ENCODE data around the gene RNF223. TPM values are rescaled to one million over a fixed set of nuclear protein-coding genes. Genes with fewer than 3 reads are reported as not detected.

RNF223 gene
- total RNA-seq, 6 donors from 2014 or later: 1.0 to 2.4 (median 1.8) TPM

DNA sequence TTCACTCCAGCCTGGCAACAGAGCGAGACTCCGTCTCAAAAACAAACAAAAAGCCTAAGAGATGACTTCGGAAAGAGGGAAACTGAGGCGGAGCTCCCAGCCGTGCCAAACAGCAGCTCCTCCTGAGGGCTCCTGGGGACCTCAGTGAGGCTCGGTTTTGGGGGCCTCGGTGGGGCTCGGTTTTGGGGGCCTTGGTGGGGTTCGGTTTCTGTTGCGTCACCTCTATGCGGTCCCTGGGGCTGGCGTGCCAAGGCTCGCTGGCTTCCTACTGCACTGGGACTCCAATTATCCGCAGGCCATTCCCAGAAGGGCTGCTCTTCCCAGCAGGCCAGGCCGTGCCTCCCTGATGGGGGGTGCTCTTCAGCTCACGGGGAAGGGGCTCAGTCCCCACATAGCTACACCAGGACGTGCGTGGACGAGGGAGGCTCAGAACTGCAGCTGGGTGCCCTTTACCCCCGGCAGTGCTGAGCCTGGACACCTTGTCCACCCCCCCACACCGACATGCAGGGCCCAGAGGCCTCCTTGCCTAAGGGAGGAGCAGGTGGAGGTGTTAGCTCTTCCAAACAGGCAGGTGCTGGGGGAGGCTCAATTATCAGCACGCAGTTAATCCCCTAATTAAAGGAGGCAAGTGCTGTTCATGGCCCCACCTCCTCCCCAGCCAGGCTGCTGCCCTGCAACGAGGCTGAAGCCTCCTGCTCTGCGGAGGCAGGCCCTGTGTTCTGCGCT, 46.9 kb upstream of the RNF223 start:
- ATAC-seq (ENCODE audit: low FRiP score in 2 of 2): no peak
- Histone ChIP-seq H3K27me3 (no peaks in the 10 kb centered on the region), H3K9me3 (no peaks in the 10 kb centered on the region), H3K4me3 (no peak overlapping the region), H3K36me3 (no peaks in the 10 kb centered on the region), H3K27ac (no peak overlapping the region), H3K4me1 (peaks cover 11 to 40% (median 24%) of the 10 kb centered on the region in 4 donors)
- 77 to 79% methylated on average over 22 to 25 of the region's 25 CpGs for WGBS, 2 donors
- DNase-seq: peak in 1 of 2 donors; percentile 61
- TF ChIP-seq, protein P1, sequence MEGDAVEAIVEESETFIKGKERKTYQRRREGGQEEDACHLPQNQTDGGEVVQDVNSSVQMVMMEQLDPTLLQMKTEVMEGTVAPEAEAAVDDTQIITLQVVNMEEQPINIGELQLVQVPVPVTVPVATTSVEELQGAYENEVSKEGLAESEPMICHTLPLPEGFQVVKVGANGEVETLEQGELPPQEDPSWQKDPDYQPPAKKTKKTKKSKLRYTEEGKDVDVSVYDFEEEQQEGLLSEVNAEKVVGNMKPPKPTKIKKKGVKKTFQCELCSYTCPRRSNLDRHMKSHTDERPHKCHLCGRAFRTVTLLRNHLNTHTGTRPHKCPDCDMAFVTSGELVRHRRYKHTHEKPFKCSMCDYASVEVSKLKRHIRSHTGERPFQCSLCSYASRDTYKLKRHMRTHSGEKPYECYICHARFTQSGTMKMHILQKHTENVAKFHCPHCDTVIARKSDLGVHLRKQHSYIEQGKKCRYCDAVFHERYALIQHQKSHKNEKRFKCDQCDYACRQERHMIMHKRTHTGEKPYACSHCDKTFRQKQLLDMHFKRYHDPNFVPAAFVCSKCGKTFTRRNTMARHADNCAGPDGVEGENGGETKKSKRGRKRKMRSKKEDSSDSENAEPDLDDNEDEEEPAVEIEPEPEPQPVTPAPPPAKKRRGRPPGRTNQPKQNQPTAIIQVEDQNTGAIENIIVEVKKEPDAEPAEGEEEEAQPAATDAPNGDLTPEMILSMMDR (IDR thresholded peaks at IDR 0.05): no peak
- TF ChIP-seq POLR2A (IDR thresholded peaks at IDR 0.05) (no peak), POLR2AphosphoS5 (IDR thresholded peaks at IDR 0.05) (no peak), EP300 (IDR thresholded peaks at IDR 0.05) (no peak)

DNA sequence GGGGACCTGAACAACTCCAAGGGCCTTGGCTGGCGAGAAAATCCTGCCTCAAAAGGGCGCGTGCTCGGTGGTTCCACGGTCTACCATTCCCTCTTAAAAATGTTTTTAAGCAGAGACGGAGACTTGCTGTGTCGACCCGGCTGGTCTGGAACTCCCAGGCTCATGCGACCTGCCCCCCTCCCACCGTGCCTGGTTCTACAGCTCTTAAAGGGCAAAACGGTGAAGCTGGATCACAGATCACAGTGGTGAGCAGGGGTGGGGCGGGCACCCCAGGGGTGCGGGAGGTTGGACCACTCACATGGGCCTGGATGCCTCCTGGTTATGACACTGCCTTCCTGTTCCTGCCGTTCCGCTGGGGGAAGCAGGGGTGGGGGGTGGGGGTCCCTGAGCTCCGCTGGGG, 46.0 kb upstream of the RNF223 start:
- H3K4me3 ChIP-seq: no peak overlapping the region
- no peak for ATAC-seq (ENCODE audit: low FRiP score in 2 of 2)
- peaks cover 12 to 39% (median 25%) of the 10 kb centered on the region in 4 donors for H3K4me1 ChIP-seq
- DNase-seq: peak in 1 of 2 donors; percentile 67
- 62 to 64% methylated on average over 12 to 15 of the region's 16 CpGs for WGBS, 2 donors
- H3K36me3 ChIP-seq: no peaks in the 10 kb centered on the region
- TF ChIP-seq POLR2AphosphoS5 (IDR thresholded peaks at IDR 0.05): no peak
- no peak for TF ChIP-seq POLR2A (IDR thresholded peaks at IDR 0.05)
- no peaks in the 10 kb centered on the region for H3K9me3 ChIP-seq
- H3K27ac ChIP-seq: no peak overlapping the region
- H3K27me3 ChIP-seq: no peaks in the 10 kb centered on the region

DNA sequence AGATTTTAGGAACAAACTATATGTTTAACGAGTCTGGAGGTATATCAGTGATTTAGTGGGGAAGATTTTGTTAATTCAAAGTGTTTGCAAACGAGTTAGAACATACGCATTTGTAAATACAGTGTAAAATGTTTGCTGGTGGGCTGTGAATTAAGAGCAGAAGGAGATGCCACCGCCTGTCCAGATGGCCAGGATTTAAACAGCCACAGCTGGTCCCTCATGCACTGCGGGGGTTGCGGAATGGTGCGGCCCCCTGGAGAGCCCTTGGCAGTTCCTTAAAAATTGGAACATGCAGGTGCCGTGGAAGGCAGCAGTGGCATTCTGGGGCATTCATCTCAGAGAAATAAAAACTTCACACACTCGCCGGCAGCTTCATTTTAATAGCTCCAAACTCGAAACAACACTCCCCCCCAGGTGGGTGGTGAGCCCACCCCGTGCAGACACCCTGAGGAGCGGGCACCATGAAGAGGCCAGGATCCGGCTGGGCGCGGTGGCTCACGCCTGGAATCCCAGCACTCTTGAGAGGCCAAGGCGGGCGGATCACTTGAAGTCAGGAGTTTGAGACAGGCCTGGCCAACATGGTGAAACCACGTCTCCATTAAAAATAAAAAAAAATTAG, 45.3 kb upstream of the RNF223 start:
- Histone ChIP-seq H3K4me3 (no peak overlapping the region), H3K4me1 (peaks cover 14 to 39% (median 23%) of the 10 kb centered on the region in 4 donors), H3K27me3 (no peaks in the 10 kb centered on the region), H3K36me3 (no peaks in the 10 kb centered on the region), H3K27ac (no peak overlapping the region), H3K9me3 (no peaks in the 10 kb centered on the region)
- 76 to 77% methylated on average over 20 of the region's 20 CpGs for WGBS, 2 donors
- ATAC-seq (ENCODE audit: low FRiP score in 2 of 2): no peak
- DNase-seq: peak in 1 of 2 donors; percentile 53
- TF ChIP-seq, protein P1 (IDR thresholded peaks at IDR 0.05): no peak
- no peak for TF ChIP-seq POLR2A (IDR thresholded peaks at IDR 0.05)
- TF ChIP-seq POLR2AphosphoS5 (IDR thresholded peaks at IDR 0.05): no peak
- TF ChIP-seq EP300 (IDR thresholded peaks at IDR 0.05): no peak

- Histone ChIP-seq H3K27me3 (no peaks in the 10 kb centered on the region), H3K27ac (no peak overlapping the region), H3K36me3 (no peaks in the 10 kb centered on the region), H3K4me1 (peaks cover 14 to 33% (median 23%) of the 10 kb centered on the region in 4 donors), H3K9me3 (no peaks in the 10 kb centered on the region), H3K4me3 (no peak overlapping the region)
- TF ChIP-seq POLR2AphosphoS5 (IDR thresholded peaks at IDR 0.05) (no peak), POLR2A (IDR thresholded peaks at IDR 0.05) (no peak), EP300 (IDR thresholded peaks at IDR 0.05) (no peak)
- TF ChIP-seq, protein P1 (IDR thresholded peaks at IDR 0.05): no peak
- ATAC-seq (ENCODE audit: low FRiP score in 2 of 2) (no peak), DNase-seq (peak in 1 of 2 donors; percentile 61)
- 89 to 90% methylated on average over 11 of the region's 11 CpGs for WGBS, 2 donors
Observed at GRCh38 chr1:1118876-1119220, 44.7 kb upstream of the RNF223 start.

DNA sequence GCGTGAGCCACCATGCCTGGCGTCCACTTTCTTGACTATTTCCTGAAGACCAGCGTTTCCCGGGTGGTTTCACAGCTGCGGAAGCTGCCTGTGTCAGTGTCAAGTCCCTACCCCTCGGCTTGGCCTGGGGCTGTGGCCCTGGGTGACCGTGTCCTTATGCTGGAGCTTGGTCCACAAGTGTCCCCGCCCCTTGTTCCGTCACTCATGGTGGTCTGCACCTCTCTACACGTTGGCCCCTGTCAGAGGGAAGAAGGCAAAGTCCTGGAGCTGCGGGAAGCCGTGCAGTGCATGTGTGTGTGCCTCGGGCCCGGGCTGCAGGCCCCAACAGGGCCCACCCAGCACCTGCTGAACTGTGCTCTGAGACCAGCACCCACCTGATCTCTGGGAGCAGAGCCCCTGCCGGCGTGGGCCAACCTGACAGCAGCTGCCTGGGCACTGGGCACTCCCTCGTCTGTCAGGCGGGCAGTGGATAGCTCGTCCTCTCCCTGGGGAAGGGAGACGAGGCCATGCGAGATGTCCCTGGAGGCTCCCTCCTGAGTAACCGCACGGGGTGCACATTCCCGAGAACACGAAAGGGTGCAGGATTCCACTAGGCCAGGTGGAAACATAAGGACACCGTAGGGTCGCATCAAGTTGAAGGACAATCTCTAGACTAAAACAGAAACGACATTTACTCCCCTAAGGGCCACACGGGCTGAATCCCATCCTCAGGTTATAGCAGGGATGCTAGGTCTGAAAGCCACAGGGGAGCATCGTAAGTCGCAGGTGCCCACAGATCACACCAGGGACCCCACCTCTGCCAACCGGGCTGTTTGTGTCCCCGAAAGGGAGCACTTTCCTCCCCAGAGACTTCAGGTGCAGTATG, 44.1 kb upstream of the RNF223 start:
- H3K27me3 ChIP-seq: no peaks in the 10 kb centered on the region

More for the DNA sequence above, 44.1 kb upstream of the RNF223 start:
- DNase-seq (peak in 1 of 2 donors; percentile 72), ATAC-seq (ENCODE audit: low FRiP score in 2 of 2) (no peak)
- Histone ChIP-seq H3K9me3 (no peaks in the 10 kb centered on the region), H3K4me3 (no peak overlapping the region), H3K4me1 (peaks cover 14 to 33% (median 23%) of the 10 kb centered on the region in 4 donors), H3K36me3 (no peaks in the 10 kb centered on the region), H3K27ac (no peak overlapping the region)
- WGBS, 2 donors: 85 to 89% methylated on average over 27 to 33 of the region's 33 CpGs
- TF ChIP-seq POLR2AphosphoS5 (IDR thresholded peaks at IDR 0.05) (no peak), EP300 (IDR thresholded peaks at IDR 0.05) (no peak), POLR2A (IDR thresholded peaks at IDR 0.05) (no peak)
- TF ChIP-seq, protein P1 (IDR thresholded peaks at IDR 0.05): no peak
